Neural cell (in vitro differentiated cells): ENCODE measurements around the gene LRBA. TPM values are rescaled to one million over a fixed set of nuclear protein-coding genes. Genes with fewer than 3 reads are reported as not detected.
"Not testable (repeated sequence)": the region's sequence is repeated elsewhere in the genome, so short reads cannot be mapped to it uniquely, and the experiment has no call there.

Source experiments
- H2AFZ ChIP-seq: fragments of 200-600, 300-800 bp; sonication (generic), shearing (Covaris generic); 2 replicates; pipeline ENCODE4 v1.6.0; 2014; ENCODE audit warnings: low read depth, mild to moderate bottlenecking, antibody characterized with exemption, low read length, moderate library complexity
- H3F3A ChIP-seq: fragments of 200-600 bp; shearing (Covaris generic); 2 replicates; pipeline ENCODE4 v1.6.1; 2016; ENCODE audit warnings: mild to moderate bottlenecking, moderate library complexity, mixed read lengths, antibody characterized with exemption, low read length; ENCODE audit not compliant: insufficient read depth, poor library complexity, severe bottlenecking
- H3K27ac ChIP-seq: fragments of 200-600, 300-800 bp; sonication (generic), shearing (Covaris generic); 2 replicates; pipeline ENCODE4 v1.5.1; 2014; ENCODE audit warnings: mild to moderate bottlenecking, low read length, moderate library complexity
- H3K27me3 ChIP-seq: fragments of 300-800, 200-600 bp; sonication (generic), shearing (Covaris generic); 2 replicates; pipeline ENCODE4 v1.6.0; 2014; ENCODE audit warnings: mild to moderate bottlenecking, low read depth, low read length, moderate library complexity; ENCODE audit not compliant: insufficient read depth
- H3K36me3 ChIP-seq: fragments of 300-800, 200-600 bp; sonication (generic), shearing (Covaris generic); 2 replicates; pipeline ENCODE4 v1.5.1; 2014; ENCODE audit warnings: mild to moderate bottlenecking, antibody characterized with exemption, low read length, moderate library complexity; ENCODE audit not compliant: insufficient read depth
- H3K4me2 ChIP-seq: fragments of 300-800, 200-600 bp; sonication (generic), shearing (Covaris generic); 2 replicates; pipeline ENCODE4 v1.6.0; 2014; ENCODE audit warnings: mild to moderate bottlenecking, low read length
- H3K4me3 ChIP-seq: fragments of 300-800, 200-600 bp; sonication (generic), shearing (Covaris generic); 2 replicates; pipeline ENCODE4 v1.5.1; 2014; ENCODE audit warnings: mild to moderate bottlenecking, low read length, moderate library complexity
- H3K79me2 ChIP-seq: fragments of 200-600 bp; shearing (Covaris generic); replicated peaks from 2 replicates; pipeline ENCODE4 v1.6.0; 2014; ENCODE audit warnings: mild to moderate bottlenecking, low read length, moderate library complexity; ENCODE audit not compliant: insufficient read depth
- H3K9ac ChIP-seq: fragments of 300-800, 200-600 bp; sonication (generic), shearing (Covaris generic); 2 replicates; pipeline ENCODE4 v1.6.1; 2016; ENCODE audit warnings: mild to moderate bottlenecking, low read length, mixed read lengths
- H3K9me2 ChIP-seq: fragments of 200-600 bp; shearing (Covaris generic); 2 replicates; pipeline ENCODE4 v1.6.1; 2016; ENCODE audit warnings: mild to moderate bottlenecking, low read length, mixed read lengths; ENCODE audit not compliant: insufficient read depth
- H3K9me3 ChIP-seq: fragments of 200-600, 300-800 bp; sonication (generic), shearing (Covaris generic); 2 replicates; pipeline ENCODE4 v1.6.1; 2016; ENCODE audit warnings: mild to moderate bottlenecking, mixed run types, low read length, moderate library complexity, mixed read lengths
- H4K20me1 ChIP-seq: fragments of 200-600 bp; shearing (Covaris generic); 2 replicates; pipeline ENCODE4 v1.6.1; 2016; ENCODE audit warnings: mild to moderate bottlenecking, mixed run types; ENCODE audit not compliant: insufficient read depth
- EP300 ChIP-seq: fragments of 450-650 bp; conservative IDR thresholded peaks from 2 replicates; pipeline ENCODE4 v1.6.1; 2014; ENCODE audit warnings: antibody characterized with exemption, mild to moderate bottlenecking, moderate library complexity; ENCODE audit not compliant: poor library complexity, severe bottlenecking
- EZH2 ChIP-seq: fragments of 200-600, 300-800 bp; shearing (Covaris generic), sonication (generic); IDR thresholded peaks from 2 replicates; pipeline ENCODE4 v1.6.1; 2014; ENCODE audit warnings: antibody characterized with exemption, low read length, borderline replicate concordance, mild to moderate bottlenecking; ENCODE audit not compliant: insufficient read depth, poor library complexity, severe bottlenecking
- MXI1 ChIP-seq: fragments of 450-650 bp; conservative IDR thresholded peaks from 2 replicates; pipeline ENCODE4 v1.6.1; 2014; ENCODE audit warnings: antibody characterized with exemption, mild to moderate bottlenecking; ENCODE audit not compliant: poor library complexity, severe bottlenecking
- POLR2AphosphoS5 ChIP-seq: IDR thresholded peaks from 2 replicates; pipeline ENCODE4 v1.6.1; 2012
- RAD21 ChIP-seq: fragments of 450-650 bp; conservative IDR thresholded peaks from 2 replicates; pipeline ENCODE4 v1.6.1; 2014; ENCODE audit warnings: antibody characterized with exemption, mild to moderate bottlenecking, moderate library complexity
- SMC3 ChIP-seq: fragments of 450-650 bp; conservative IDR thresholded peaks from 2 replicates; pipeline ENCODE4 v1.6.1; 2014; ENCODE audit warnings: antibody characterized with exemption, mild to moderate bottlenecking, moderate library complexity; ENCODE audit not compliant: poor library complexity
- TAF1 ChIP-seq: IDR thresholded peaks from 2 replicates; pipeline ENCODE4 v1.6.1; 2012; ENCODE audit warnings: low read depth
- polyA plus RNA-seq: library from polyadenylated mRNA; depleted of rRNA; stranded (reverse); fragments of >200 nt; gene quantifications from 2 replicates; pipeline ENCODE4 v1.2.3, GENCODE V29; 2014
- TF ChIP-seq, protein P1 (sequence below): fragments of 450-650 bp; IDR thresholded peaks from 2 replicates; pipeline ENCODE4 v1.5.1; 2014; ENCODE audit warnings: antibody characterized with exemption, mild to moderate bottlenecking, moderate library complexity; ENCODE audit not compliant: poor library complexity, severe bottlenecking
- TF ChIP-seq, protein P2 (sequence below): IDR thresholded peaks from 2 replicates; pipeline ENCODE4 v1.6.1; 2012; ENCODE audit warnings: borderline replicate concordance

The LRBA gene
- polyA plus RNA-seq, 1 donor from 2014 or later, result 7.1 TPM

DNA sequence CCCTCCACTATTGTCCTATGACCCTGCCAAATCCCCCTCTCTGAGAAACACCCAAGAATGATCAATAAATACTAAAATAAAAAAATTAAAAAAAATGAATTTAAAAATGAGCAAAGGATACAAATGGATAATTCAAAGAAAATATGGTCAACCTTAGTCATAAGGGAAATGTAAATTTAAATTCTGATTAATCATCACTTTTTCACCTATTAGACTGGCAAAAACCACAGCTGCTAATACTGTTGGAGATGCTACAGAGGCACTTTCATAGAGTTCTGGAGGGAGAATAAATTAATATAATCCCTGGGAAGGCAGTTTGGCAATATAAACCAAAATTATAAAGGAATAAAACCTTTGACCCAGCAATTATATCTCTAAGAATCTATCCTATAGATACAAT is 50.3 kb downstream of the LRBA start:
- no peaks in the 10 kb centered on the region for H3K79me2 ChIP-seq
- H3K27ac ChIP-seq, result no peak overlapping the region
- no peak for TF ChIP-seq RAD21
- TF ChIP-seq EP300, result no peak
- no peak for TF ChIP-seq EZH2
- TF ChIP-seq, protein P1, sequence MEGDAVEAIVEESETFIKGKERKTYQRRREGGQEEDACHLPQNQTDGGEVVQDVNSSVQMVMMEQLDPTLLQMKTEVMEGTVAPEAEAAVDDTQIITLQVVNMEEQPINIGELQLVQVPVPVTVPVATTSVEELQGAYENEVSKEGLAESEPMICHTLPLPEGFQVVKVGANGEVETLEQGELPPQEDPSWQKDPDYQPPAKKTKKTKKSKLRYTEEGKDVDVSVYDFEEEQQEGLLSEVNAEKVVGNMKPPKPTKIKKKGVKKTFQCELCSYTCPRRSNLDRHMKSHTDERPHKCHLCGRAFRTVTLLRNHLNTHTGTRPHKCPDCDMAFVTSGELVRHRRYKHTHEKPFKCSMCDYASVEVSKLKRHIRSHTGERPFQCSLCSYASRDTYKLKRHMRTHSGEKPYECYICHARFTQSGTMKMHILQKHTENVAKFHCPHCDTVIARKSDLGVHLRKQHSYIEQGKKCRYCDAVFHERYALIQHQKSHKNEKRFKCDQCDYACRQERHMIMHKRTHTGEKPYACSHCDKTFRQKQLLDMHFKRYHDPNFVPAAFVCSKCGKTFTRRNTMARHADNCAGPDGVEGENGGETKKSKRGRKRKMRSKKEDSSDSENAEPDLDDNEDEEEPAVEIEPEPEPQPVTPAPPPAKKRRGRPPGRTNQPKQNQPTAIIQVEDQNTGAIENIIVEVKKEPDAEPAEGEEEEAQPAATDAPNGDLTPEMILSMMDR, result no peak
- no peak for TF ChIP-seq SMC3
- TF ChIP-seq MXI1, result no peak
- TF ChIP-seq TAF1, result no peak
- TF ChIP-seq, protein P2, sequence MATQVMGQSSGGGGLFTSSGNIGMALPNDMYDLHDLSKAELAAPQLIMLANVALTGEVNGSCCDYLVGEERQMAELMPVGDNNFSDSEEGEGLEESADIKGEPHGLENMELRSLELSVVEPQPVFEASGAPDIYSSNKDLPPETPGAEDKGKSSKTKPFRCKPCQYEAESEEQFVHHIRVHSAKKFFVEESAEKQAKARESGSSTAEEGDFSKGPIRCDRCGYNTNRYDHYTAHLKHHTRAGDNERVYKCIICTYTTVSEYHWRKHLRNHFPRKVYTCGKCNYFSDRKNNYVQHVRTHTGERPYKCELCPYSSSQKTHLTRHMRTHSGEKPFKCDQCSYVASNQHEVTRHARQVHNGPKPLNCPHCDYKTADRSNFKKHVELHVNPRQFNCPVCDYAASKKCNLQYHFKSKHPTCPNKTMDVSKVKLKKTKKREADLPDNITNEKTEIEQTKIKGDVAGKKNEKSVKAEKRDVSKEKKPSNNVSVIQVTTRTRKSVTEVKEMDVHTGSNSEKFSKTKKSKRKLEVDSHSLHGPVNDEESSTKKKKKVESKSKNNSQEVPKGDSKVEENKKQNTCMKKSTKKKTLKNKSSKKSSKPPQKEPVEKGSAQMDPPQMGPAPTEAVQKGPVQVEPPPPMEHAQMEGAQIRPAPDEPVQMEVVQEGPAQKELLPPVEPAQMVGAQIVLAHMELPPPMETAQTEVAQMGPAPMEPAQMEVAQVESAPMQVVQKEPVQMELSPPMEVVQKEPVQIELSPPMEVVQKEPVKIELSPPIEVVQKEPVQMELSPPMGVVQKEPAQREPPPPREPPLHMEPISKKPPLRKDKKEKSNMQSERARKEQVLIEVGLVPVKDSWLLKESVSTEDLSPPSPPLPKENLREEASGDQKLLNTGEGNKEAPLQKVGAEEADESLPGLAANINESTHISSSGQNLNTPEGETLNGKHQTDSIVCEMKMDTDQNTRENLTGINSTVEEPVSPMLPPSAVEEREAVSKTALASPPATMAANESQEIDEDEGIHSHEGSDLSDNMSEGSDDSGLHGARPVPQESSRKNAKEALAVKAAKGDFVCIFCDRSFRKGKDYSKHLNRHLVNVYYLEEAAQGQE, result no peak
- TF ChIP-seq POLR2AphosphoS5, result no peak
- H3K9ac ChIP-seq, result no peak overlapping the region
- H3K9me3 ChIP-seq, result no peaks in the 10 kb centered on the region
- H3K4me2 ChIP-seq, result no peak overlapping the region
- H3K9me2 ChIP-seq, result no peaks in the 10 kb centered on the region
- H4K20me1 ChIP-seq, result no peaks in the 10 kb centered on the region
- H3K27me3 ChIP-seq, result no peaks in the 10 kb centered on the region
- no peak overlapping the region for H2AFZ ChIP-seq
- no peaks in the 10 kb centered on the region for H3F3A ChIP-seq
- H3K4me3 ChIP-seq, result no peak overlapping the region
- no peaks in the 10 kb centered on the region for H3K36me3 ChIP-seq

DNA sequence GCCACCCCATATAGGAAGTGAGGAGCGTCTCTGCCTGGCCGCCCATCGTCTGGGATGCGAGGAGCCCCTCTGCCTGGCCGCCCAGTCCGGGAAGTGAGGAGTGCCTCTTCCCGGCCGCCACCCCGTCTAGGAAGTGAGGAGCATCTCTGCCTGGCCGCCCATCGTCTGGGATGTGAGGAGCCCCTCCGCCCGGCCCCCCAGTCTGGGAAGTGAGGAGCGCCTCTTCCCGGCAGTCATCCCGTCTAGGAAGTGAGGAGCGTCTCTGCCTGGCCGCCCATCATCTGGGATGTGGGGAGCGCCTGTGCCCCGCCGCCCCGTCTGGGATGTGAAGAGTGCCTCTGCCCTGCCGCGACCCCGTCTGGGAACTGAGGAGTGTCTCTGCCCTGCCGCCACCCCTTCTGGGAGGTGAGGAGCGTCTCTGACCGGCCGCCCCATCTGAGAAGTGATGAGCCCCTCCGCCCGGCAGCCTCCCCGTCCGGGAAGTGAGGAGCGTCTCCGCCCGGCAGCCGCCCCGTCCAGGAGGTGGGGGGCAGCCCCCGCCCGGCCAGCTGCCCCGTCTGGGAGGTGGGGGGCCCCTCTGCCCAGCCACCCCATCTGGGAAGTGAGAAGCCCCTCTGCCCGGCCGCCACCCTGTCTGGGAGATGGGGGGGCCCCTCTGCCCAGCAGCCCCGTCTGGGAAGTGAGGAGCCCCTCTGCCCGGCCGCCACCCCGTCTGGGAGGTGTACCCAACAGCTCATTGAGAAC is 51.3 kb downstream of the LRBA start:
- H3K27me3 ChIP-seq, H3K4me2 ChIP-seq, H3K27ac ChIP-seq, H3K36me3 ChIP-seq, H3K9me2 ChIP-seq, H3K9ac ChIP-seq, H4K20me1 ChIP-seq, H3K4me3 ChIP-seq, H3K9me3 ChIP-seq, H3K79me2 ChIP-seq, H2AFZ ChIP-seq, H3F3A ChIP-seq: not testable (repeated sequence)

DNA sequence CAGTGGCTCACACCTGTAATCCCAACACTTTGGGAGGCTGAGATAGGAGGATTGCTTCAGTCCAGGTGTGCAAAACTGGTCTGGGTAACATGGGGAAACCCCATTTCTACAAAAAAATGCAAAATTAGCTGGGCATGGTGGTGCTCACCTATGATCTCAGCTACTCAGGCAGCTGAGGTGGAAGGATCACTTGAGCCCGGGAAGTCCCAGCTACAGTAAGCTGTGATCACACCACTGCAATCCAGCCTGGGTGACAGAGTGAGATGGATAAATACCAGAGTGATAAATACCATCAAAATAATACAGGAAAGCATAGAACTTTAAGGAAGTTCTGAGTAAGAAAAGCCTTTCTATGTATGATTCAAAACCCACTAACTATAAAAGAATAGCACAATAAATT is 52.8 kb downstream of the LRBA start:
- Histone ChIP-seq H3F3A (no peaks in the 10 kb centered on the region), H3K9me2 (no peaks in the 10 kb centered on the region), H3K79me2 (no peaks in the 10 kb centered on the region)

More for the DNA sequence above, 52.8 kb downstream of the LRBA start:
- TF ChIP-seq, protein P1, result no peak
- TF ChIP-seq RAD21, result no peak
- no peak for TF ChIP-seq MXI1
- TF ChIP-seq EP300, result no peak
- no peak for TF ChIP-seq TAF1
- no peak for TF ChIP-seq SMC3
- no peak for TF ChIP-seq POLR2AphosphoS5
- TF ChIP-seq, protein P2, result no peak
- TF ChIP-seq EZH2, result no peak
- H3K27ac ChIP-seq, result no peak overlapping the region
- no peak overlapping the region for H2AFZ ChIP-seq
- no peaks in the 10 kb centered on the region for H3K27me3 ChIP-seq
- H3K4me2 ChIP-seq, result no peak overlapping the region
- H3K36me3 ChIP-seq, result no peaks in the 10 kb centered on the region
- H4K20me1 ChIP-seq, result no peaks in the 10 kb centered on the region
- H3K4me3 ChIP-seq, result no peak overlapping the region
- no peak overlapping the region for H3K9ac ChIP-seq
- H3K9me3 ChIP-seq, result peaks cover 3% of the 10 kb centered on the region
